HG03108 (cell line): ENCODE data around the gene VARS2.
"Not testable (repeated sequence)": the region's sequence is repeated elsewhere in the genome, so short reads cannot be mapped to it uniquely, and the experiment has no call there.

Experiments
- ATAC-seq: cut with Tn5 transposase; IDR thresholded peaks from one replicate; pipeline ENCODE4 v1.9.1; 2021; ENCODE audit warnings: moderate library complexity; ENCODE audit not compliant: unreplicated experiment

The VARS2 gene

DNA sequence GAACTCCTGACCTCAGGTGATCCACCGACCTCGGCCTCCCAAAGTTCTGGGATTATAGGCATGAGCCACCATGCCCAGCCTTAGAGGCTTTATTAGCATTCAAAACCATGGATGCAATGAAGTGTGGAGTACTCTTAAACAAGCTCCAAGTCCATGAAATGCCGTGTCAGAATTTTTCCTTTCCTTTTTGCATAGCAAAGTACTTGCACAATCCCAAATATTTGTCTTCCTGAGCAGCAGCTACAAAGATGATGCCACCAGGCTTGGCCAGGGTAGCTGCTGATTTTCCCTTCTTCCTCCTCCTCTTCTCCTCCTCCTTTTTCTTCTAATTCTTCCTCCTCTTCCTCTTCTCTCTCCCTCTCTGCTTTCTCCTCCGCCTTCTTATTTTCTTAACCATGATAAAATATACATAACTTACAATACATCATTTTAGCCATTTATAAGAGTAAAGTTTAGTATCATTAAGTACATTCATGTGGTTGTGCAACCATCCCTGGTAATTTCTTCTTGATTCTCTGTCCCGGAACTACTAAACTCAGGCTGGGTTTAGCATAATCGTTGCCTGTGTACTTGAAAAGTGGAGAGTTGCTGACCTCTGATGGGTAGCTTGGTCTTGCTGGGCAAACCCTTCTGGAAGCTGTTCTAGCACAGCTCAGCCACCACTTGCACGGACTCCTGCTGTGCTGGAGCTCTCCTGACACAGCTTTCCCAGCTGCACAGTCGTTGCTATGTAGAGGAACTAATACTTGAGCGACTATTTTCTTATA is 47.1 kb downstream of the VARS2 start:
- ATAC-seq, result no peak

DNA sequence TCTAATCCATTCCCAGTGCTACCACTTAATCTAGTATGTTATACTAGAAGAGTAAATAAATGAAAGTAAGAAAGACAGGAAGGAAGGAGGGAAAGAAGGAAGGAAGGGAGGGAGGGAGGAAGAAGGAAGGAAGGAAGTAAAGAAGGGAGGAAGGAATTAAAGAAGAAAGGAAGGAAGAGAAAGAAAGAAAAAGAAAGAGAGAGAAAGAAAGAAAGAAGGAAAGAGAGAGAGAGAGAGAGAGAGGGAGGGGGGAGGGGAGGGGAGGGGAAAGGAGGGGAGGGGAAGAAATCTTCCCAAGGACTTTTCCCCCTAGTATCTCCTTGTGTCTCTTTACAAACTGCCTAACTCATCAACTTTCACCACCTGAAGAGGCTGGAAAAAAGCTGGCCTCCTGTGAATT is 48.7 kb downstream of the VARS2 start:
- ATAC-seq, result no peak

DNA sequence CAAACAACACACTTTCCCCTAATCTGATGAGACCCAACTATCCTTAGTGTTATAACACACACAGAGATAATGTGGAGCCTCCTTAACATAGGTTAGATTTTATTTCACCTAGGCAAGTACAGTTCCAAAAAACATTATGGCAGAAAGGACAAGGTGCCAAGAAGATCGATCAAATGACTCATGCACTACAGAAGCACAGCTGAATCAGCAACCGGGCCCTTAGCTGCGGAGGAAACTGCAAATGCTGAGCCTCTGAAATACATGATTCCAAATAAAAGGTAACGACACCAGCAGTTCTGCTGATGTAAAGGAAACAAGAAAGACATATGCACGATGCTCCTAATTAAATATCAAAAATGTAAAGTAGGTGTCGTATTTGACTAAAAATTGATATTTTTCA is 49.6 kb downstream of the VARS2 start:
- no peak for ATAC-seq

DNA sequence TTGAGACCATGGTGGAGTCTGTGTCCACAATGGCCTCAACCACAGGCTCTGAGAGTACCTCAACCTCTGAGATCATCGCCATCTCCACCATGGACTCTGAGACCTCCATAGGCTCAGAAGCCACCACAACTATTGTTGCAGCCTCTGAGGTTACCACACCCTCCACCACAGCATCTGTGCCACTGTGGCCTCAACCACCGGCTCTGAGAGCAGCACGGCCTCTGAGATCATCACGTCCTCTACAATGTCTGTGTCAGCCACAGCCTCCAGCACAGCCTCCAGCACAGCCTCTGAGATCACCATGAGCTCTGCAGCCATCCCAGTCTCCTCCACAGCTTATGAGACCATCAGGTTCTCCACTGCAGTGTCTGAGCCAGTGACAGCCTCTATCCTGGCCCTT is 50.0 kb downstream of the VARS2 start:
- no peak for ATAC-seq

DNA sequence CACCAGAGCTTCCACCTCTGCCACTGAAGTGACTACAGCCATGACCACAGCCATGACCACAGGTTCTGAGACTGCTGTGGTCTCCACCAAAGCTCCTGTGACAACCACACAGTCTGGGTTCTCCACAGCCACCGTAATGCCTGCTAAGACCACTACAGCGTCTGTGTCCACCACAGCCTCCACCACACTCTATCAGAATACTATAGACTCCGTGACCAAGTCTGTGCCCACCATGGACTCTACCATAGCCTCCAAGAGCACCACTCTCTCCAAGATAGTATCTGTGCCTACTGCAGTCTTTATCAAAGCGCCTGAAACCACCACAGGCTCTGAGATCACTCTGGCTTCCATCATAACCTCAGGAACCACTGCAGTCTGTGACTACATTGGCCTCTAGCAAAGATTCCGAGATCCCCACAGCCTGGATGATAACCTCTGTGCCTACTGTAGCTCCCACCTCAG is 51.1 kb downstream of the VARS2 start:
- no peak for ATAC-seq

DNA sequence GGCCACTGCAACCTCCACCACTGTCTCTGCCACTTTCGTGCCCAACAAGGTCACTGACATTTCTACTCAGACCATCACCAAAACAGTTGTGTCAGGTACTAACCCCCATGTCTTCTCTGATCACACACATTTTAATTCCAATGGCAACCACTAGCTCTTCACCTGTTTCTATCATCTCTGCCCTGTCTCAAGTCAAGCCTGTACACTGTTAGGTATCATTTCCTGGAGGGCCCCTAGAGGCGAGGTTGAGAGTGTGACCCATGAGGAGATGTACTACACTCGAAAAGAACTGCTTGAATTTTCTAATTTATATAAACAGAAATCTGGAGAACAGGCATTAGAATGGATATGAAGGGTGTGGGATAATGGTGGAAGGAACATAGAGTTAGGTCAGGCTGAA is 52.1 kb downstream of the VARS2 start:
- no peak for ATAC-seq

DNA sequence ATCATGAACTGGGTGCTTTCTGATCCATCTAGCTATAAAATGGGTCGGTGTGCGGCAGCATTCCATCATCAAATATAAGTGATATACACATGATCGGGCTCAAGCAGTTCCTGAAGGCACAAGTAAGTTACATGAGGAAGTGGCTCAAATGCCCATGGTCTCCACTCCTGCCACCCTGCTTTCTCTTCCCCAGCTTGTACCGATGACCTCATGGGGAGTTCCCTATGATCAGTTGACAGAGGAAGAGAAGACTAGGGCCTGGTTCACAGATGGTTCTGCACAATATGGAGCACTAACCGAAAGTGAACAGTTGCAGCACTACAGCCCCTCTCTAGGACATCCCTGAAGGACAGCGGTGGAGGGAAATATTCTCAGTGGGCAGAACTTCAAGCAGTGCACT is 55.1 kb downstream of the VARS2 start:
- not testable (repeated sequence) for ATAC-seq

DNA sequence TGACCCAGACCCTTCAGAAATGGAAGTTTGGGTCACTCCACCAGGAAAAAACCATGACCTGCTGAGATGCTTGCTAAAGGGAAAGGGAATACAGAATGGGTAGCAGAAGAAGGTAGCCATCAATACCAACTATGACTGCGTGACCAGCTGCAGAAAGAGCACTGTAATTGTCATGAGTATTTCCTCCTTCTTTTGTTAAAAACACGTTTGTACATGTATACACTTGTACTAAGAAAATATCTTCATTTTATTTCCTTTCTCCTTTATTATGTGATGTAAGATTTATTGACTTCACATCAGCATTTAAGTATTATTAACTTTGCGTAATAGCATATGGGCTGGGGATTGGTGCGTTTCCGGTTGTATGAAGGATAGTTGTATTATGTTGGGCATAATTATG is 56.9 kb downstream of the VARS2 start:
- ATAC-seq, result no peak

DNA sequence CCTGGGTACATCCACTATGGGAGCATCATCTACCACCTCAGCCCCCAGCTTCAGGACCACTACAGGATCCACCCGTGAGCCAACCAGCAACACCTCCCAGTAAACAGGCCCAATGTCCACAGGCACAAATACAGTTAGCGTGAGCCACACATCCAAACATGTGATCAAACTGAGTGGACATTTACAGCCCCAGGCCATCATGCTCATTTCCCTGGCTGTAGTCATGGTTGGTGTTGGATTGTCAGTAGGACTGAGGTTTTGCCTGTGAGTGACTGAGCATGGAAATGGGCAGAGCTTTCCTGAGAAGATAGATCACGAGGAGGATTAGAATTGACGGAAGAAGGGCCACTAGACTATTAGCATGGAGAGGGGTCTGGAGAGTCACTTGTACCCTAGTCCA is 58.8 kb downstream of the VARS2 start:
- no peak for ATAC-seq

DNA sequence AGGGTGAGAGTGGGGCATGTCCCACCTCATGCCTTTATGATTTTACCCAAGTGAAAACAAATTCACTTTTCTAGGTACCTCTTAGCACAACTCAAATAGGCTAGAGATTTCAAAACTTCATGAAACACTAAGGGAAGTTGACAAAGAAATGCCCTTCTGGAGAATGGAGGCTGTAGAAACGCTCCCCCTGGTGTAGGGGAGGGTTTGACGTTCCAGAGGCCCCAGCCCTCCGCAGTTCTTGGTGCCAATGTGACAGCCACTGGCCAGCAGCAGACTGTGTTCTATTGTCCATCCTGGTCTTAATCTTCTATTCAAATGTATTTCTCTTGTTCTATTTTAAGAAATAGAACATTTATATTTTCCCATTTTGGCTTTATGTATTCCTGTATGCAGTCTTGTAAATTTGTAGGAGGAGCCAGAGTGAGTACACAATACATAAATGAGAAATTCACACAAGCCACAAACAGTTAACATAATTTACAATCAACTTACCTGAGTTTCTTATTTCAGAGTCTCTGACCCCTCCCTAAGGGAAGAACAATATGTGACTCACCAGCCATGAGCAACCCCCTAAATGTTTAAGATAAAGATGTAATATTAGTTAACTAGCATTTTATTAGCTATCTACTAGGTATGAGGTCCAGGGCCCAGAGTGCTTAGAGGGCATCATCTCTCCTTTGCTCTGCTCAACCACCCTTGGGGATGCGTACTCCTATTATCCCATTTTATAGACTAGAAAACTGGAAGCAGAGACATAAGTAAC is 60.6 kb downstream of the VARS2 start:
- no peak for ATAC-seq
